ENCODE data around the gene ADAP1. TPM values are rescaled to one million over a fixed set of nuclear protein-coding genes. Genes with fewer than 3 reads are reported as not detected.

Gene ADAP1
- total RNA-seq, 1 experiment from 2014 or later, result 6.2 TPM

- H3K79me1 ChIP-seq (ENCODE audit: insufficient read depth, low read depth, low read length, poor library complexity, severe bottlenecking), result no peaks in the 10 kb centered on the region
- H4K8ac ChIP-seq (replicated peaks; ENCODE audit: insufficient read length, low read depth, low read length), result no peak overlapping the region
- Mint-ChIP-seq H3K4me3 (no peak overlapping the region), H3K27ac (peak overlapping the region in 1 of 3 experiments; percentile 38; a peak in 1 of 7 replicates), H3K4me1 (peaks cover 5% of the 10 kb centered on the region in 2 experiments; a peak in 3 of 4 replicates), H3K9me3 (peaks cover 5 to 6% of the 10 kb centered on the region in 2 experiments), H3K27me3 (ENCODE audit: low read depth) (no peaks in the 10 kb centered on the region), H3K36me3 (ENCODE audit: insufficient read depth in 1 of 3, low read depth in 3 of 3) (peaks cover 59 to 85% (median 84%) of the 10 kb centered on the region in 3 experiments)
- H2BK15ac ChIP-seq (ENCODE audit: low read depth, low read length), result no peak overlapping the region
- H3K23me2 ChIP-seq (ENCODE audit: insufficient read length, low read depth, low read length, poor library complexity, severe bottlenecking), result no peaks in the 10 kb centered on the region
- no peaks in the 10 kb centered on the region for H3K9me3 ChIP-seq (ENCODE audit: control insufficient read depth, low read depth, low read length)
- H3K14ac ChIP-seq (ENCODE audit: insufficient read depth, low read length), result no peak overlapping the region; the same call in 1 of the 2 replicates
- H2AFZ ChIP-seq (ENCODE audit: low read length), result no peak overlapping the region
- no peak overlapping the region for H4K5ac ChIP-seq (ENCODE audit: insufficient read length, low read depth, low read length)
- no CpG with 5 or more reads among the region's 14 CpGs for WGBS (ENCODE audit: extremely low coverage, insufficient read length, low lambda C conversion rate)
- no peak overlapping the region for H2BK12ac ChIP-seq (ENCODE audit: insufficient read length, low read depth, low read length)
- no peak overlapping the region for H4K91ac ChIP-seq (ENCODE audit: insufficient read length, low read depth, low read length)
- no peak overlapping the region for H2BK120ac ChIP-seq (ENCODE audit: low read depth, low read length, poor library complexity, severe bottlenecking)
- no peak for TF ChIP-seq CTCF (conservative IDR thresholded peaks at IDR 0.05)
- H3K18ac ChIP-seq (ENCODE audit: insufficient read length, low read depth, low read length), result no peak overlapping the region
- no peak overlapping the region for H2BK5ac ChIP-seq (ENCODE audit: insufficient read length, low read length)
- H3K27ac ChIP-seq (ENCODE audit: insufficient read length, low read depth, low read length), result no peak overlapping the region
- no peaks in the 10 kb centered on the region for H4K20me1 ChIP-seq (ENCODE audit: control insufficient read depth, insufficient read depth, insufficient read length)
- no peak overlapping the region for H3K4ac ChIP-seq (ENCODE audit: low read depth, low read length)
- H2AK5ac ChIP-seq (ENCODE audit: insufficient read length, low read length), result no peak overlapping the region
- no peak overlapping the region for H3T11ph ChIP-seq (ENCODE audit: low read length)
- DNase-seq, result no peak
- H3K4me1 ChIP-seq (ENCODE audit: insufficient read depth, low read length), result 0 out of 2 replicates have a peak, but pooled peaks cover 2% of the 10 kb centered on the region
- no peak overlapping the region for H3K23ac ChIP-seq (ENCODE audit: insufficient read length, low read depth, low read length)
- H2BK20ac ChIP-seq (ENCODE audit: low read depth, low read length, poor library complexity, severe bottlenecking), result no peak overlapping the region
- no peaks in the 10 kb centered on the region for H3K79me2 ChIP-seq (ENCODE audit: insufficient read depth, low read length)
- H3K4me2 ChIP-seq (ENCODE audit: insufficient read depth, insufficient read length, low read length), result no peak overlapping the region
- H3K9ac ChIP-seq (ENCODE audit: extremely low read depth, insufficient read length, low read length), result no peak overlapping the region
- no peak overlapping the region for H3K56ac ChIP-seq (ENCODE audit: insufficient read length, low read depth, low read length)
- no peaks in the 10 kb centered on the region for H3K27me3 ChIP-seq (ENCODE audit: insufficient read depth, low read length)
These were observed 85.1 kb downstream of the ADAP1 start for GRCh38 chr7:869348-869747.

Measured in H9 (cell line).